H1 (cell line): ENCODE measurements around the gene NOP9. TPM values are rescaled to one million over a fixed set of nuclear protein-coding genes. Genes with fewer than 3 reads are reported as not detected.

Source experiments
- CTCF ChIA-PET: fragments of 300-600 bp; sonication (Branson Sonifier 250); formaldehyde crosslinking; loops from one replicate; lab custom pipeline; 2021; ENCODE audit not compliant: partially characterized antibody; lab: Charles Lee
- POLR2A ChIA-PET: fragments of 300-600 bp; sonication (Branson Sonifier 250); formaldehyde crosslinking; loops from one replicate; lab custom pipeline; 2021; ENCODE audit warnings: inconsistent platforms; ENCODE audit not compliant: partially characterized antibody; lab: Charles Lee
- DNase-seq, 2 experiments: peaks; one replicate each; pipeline versions ENCODE4 v3.0.0 to v3.0.0-alpha.2; 2010 to 2022; ENCODE audit warnings: low spot score in 2 of 2, low read depth in 1 of 2, mixed read lengths in 1 of 2
- FAIRE-seq: peaks from 2 replicates; lab custom pipeline; 2011; peaks lifted over from hg19 to GRCh38; lab: Jason Lieb, UNC
- H2AFZ ChIP-seq: 2 replicates; pipeline ENCODE4 v1.8.1; 2012; ENCODE audit warnings: low read length, inconsistent platforms
- H2AK5ac ChIP-seq: 2 replicates; pipeline ENCODE4 v1.6.1; 2013; ENCODE audit warnings: low read depth, low read length
- H2BK120ac ChIP-seq: replicated peaks from 2 replicates; pipeline ENCODE3; 2013; ENCODE audit warnings: low read depth, low read length, inconsistent platforms
- H2BK12ac ChIP-seq: 2 replicates; pipeline ENCODE4 v1.6.1; 2013; ENCODE audit warnings: low read depth, low read length
- H2BK15ac ChIP-seq: 2 replicates; pipeline ENCODE4 v1.6.1; 2013; ENCODE audit warnings: low read length
- H2BK20ac ChIP-seq: 2 replicates; pipeline ENCODE4 v1.6.1; 2013; ENCODE audit warnings: low read length
- H2BK5ac ChIP-seq: 2 replicates; pipeline ENCODE4 v1.6.1; 2013; ENCODE audit warnings: low read depth, low read length
- H3K14ac ChIP-seq: 2 replicates; pipeline ENCODE4 v1.6.1; 2013; ENCODE audit warnings: inconsistent platforms; ENCODE audit not compliant: insufficient read length
- H3K18ac ChIP-seq: 2 replicates; pipeline ENCODE4 v1.6.1; 2013; ENCODE audit warnings: low read length; ENCODE audit errors: extremely low read depth
- H3K23ac ChIP-seq: 2 replicates; pipeline ENCODE4 v1.6.1; 2013; ENCODE audit warnings: inconsistent platforms; ENCODE audit not compliant: insufficient read length
- H3K23me2 ChIP-seq: 2 replicates; pipeline ENCODE4 v1.6.1; 2013; ENCODE audit warnings: low read depth, low read length
- H3K27ac ChIP-seq: 2 replicates; pipeline ENCODE4 v1.6.1; 2011; ENCODE audit warnings: low read depth, low read length, inconsistent platforms
- H3K27me3 ChIP-seq, 4 experiments: replicated peaks in 1 of 4; 1 replicate in 1 of 4; 2 replicates in 3 of 4; pipeline versions ENCODE4 v1.6.1 to v1.8.1; 2011 to 2013; ENCODE audit warnings: low read length in 3 of 4, mild to moderate bottlenecking in 3 of 4, inconsistent platforms in 2 of 4, mixed read lengths in 2 of 4, moderate library complexity in 1 of 4; ENCODE audit not compliant: control insufficient read depth in 3 of 4, insufficient read depth in 3 of 4; ENCODE audit errors: extremely low read depth in 1 of 4
- H3K36me3 ChIP-seq, 4 experiments: 2 replicates each; pipeline versions ENCODE4 v1.6.1 to v1.8.1; 2011 to 2013; ENCODE audit warnings: mild to moderate bottlenecking in 4 of 4, low read length in 3 of 4, moderate library complexity in 2 of 4, control low read depth in 1 of 4, inconsistent platforms in 1 of 4; ENCODE audit not compliant: insufficient read depth in 4 of 4, control insufficient read depth in 2 of 4
- H3K4ac ChIP-seq: replicated peaks from 2 replicates; pipeline ENCODE3; 2013; ENCODE audit warnings: low read length, low read depth, mixed read lengths, inconsistent platforms; ENCODE audit not compliant: insufficient read length
- H3K4me1 ChIP-seq, 4 experiments: replicated peaks in 1 of 4; 1 replicate in 1 of 4; 2 replicates in 3 of 4; pipeline versions ENCODE4 v1.6.1 to v1.8.1; 2011 to 2013; ENCODE audit warnings: low read length in 3 of 4, inconsistent platforms in 2 of 4, mixed read lengths in 1 of 4; ENCODE audit not compliant: insufficient read depth in 4 of 4, control insufficient read depth in 3 of 4
- H3K4me2 ChIP-seq, 2 experiments: 2 replicates each; pipeline versions ENCODE4 v1.6.1 to v1.8.1; 2011 to 2013; ENCODE audit warnings: low read depth in 2 of 2, low read length in 2 of 2, control low read depth in 1 of 2, inconsistent platforms in 1 of 2, mild to moderate bottlenecking in 1 of 2; ENCODE audit not compliant: insufficient read depth in 1 of 2
- H3K4me3 ChIP-seq, 4 experiments: fragments of 200-600, 300-600 bp in 1 of 4; sonication (generic), shearing (Covaris generic), sonication (Bioruptor Twin) in 1 of 4; 2 replicates each; pipeline versions ENCODE4 v1.5.1 to v1.8.1; 2011 to 2016; ENCODE audit warnings: low read length in 4 of 4, low read depth in 3 of 4, control low read depth in 2 of 4, inconsistent platforms in 2 of 4, mild to moderate bottlenecking in 2 of 4, mixed read lengths in 1 of 4, moderate library complexity in 1 of 4; ENCODE audit not compliant: insufficient read depth in 2 of 4; ENCODE audit errors: extremely low read depth in 1 of 4
- H3K56ac ChIP-seq: replicated peaks from 2 replicates; pipeline ENCODE3; 2013; ENCODE audit warnings: low read depth, mild to moderate bottlenecking, mixed read lengths, low read length, inconsistent platforms; ENCODE audit not compliant: insufficient read length
- H3K79me1 ChIP-seq: 2 replicates; pipeline ENCODE4 v1.6.1; 2013; ENCODE audit warnings: low read depth, low read length, control low read depth
- H3K79me2 ChIP-seq, 2 experiments: 2 replicates each; pipeline versions ENCODE4 v1.6.1 to v1.8.1; 2012 to 2013; ENCODE audit warnings: low read length in 2 of 2, mild to moderate bottlenecking in 2 of 2, inconsistent platforms in 1 of 2; ENCODE audit not compliant: insufficient read depth in 2 of 2, control insufficient read depth in 1 of 2
- H3K9ac ChIP-seq, 4 experiments: replicated peaks in 1 of 4; 1 replicate in 1 of 4; 2 replicates in 3 of 4; pipeline versions ENCODE4 v1.6.1 to v1.8.1; 2011 to 2013; ENCODE audit warnings: low read depth in 3 of 4, low read length in 3 of 4, control low read depth in 2 of 4, mild to moderate bottlenecking in 2 of 4, moderate library complexity in 2 of 4, inconsistent platforms in 1 of 4; ENCODE audit errors: extremely low read depth in 1 of 4
- H3K9me3 ChIP-seq, 2 experiments: 2 replicates each; pipeline versions ENCODE4 v1.6.1 to v1.8.1; 2012 to 2013; ENCODE audit warnings: mild to moderate bottlenecking in 2 of 2, moderate library complexity in 2 of 2, control low read depth in 1 of 2, inconsistent platforms in 1 of 2, low read depth in 1 of 2, low read length in 1 of 2, mixed read lengths in 1 of 2; ENCODE audit not compliant: insufficient read depth in 2 of 2
- H4K20me1 ChIP-seq, 2 experiments: replicated peaks in 1 of 2; 2 replicates each; pipeline versions ENCODE3 to v1.8.1; 2011 to 2013; ENCODE audit warnings: inconsistent platforms in 2 of 2, low read length in 2 of 2, mild to moderate bottlenecking in 1 of 2; ENCODE audit not compliant: insufficient read depth in 2 of 2, control insufficient read depth in 1 of 2
- H4K5ac ChIP-seq: 2 replicates; pipeline ENCODE4 v1.6.1; 2013; ENCODE audit warnings: low read length, low read depth, mixed read lengths, inconsistent platforms; ENCODE audit not compliant: insufficient read length
- H4K8ac ChIP-seq: 2 replicates; pipeline ENCODE4 v1.8.0; 2013; ENCODE audit warnings: mild to moderate bottlenecking, moderate library complexity, low read length, inconsistent platforms; ENCODE audit not compliant: insufficient read depth; ENCODE audit errors: extremely low read depth
- H4K91ac ChIP-seq: replicated peaks from 2 replicates; pipeline ENCODE3; 2013; ENCODE audit warnings: low read length, mixed read lengths, inconsistent platforms; ENCODE audit not compliant: insufficient read length
- BACH1 ChIP-seq: IDR thresholded peaks from 2 replicates; pipeline ENCODE4 v1.6.1; 2012; ENCODE audit warnings: low read length, improper control_type of control experiment
- CBX5 ChIP-seq: fragments of 300-800, 300-1000 bp; sonication (generic); IDR thresholded peaks from 2 replicates; pipeline ENCODE4 v1.7.1; 2016; ENCODE audit warnings: antibody characterized with exemption, low read length, low read depth
- CTBP2 ChIP-seq: IDR thresholded peaks from 2 replicates; pipeline ENCODE4 v1.7.0; 2011; ENCODE audit warnings: borderline replicate concordance, mild to moderate bottlenecking, moderate library complexity, mixed read lengths, low read length; ENCODE audit not compliant: insufficient read depth, insufficient read length
- EZH2 ChIP-seq: fragments of 200-600 bp; sonication (generic); IDR thresholded peaks from 2 replicates; pipeline ENCODE4 v1.7.1; 2012; ENCODE audit warnings: low read depth, mild to moderate bottlenecking, moderate library complexity, low read length, inconsistent platforms; ENCODE audit not compliant: severe bottlenecking
- KDM1A ChIP-seq: fragments of 200-600, 300-600 bp; sonication (generic); IDR thresholded peaks from 2 replicates; pipeline ENCODE4 v1.7.1; 2016; ENCODE audit warnings: mild to moderate bottlenecking, low read length, borderline replicate concordance
- KDM4A ChIP-seq: IDR thresholded peaks from one replicate; pipeline ENCODE4 v1.7.1; 2012; ENCODE audit warnings: low read depth, mild to moderate bottlenecking, moderate library complexity, low read length, inconsistent platforms; ENCODE audit not compliant: severe bottlenecking
- NANOG ChIP-seq: IDR thresholded peaks from 2 replicates; pipeline ENCODE4 v1.6.1; 2011; ENCODE audit warnings: low read length, low read depth, mild to moderate bottlenecking, inconsistent platforms; ENCODE audit not compliant: insufficient read depth, poor library complexity, severe bottlenecking
- RAD21 ChIP-seq, 2 experiments: IDR thresholded peaks in 1 of 2; conservative IDR thresholded peaks in 1 of 2; 2 replicates each; pipeline ENCODE4 v1.6.1; 2011; ENCODE audit warnings: low read depth in 2 of 2, low read length in 2 of 2, improper control_type of control experiment in 1 of 2, inconsistent platforms in 1 of 2, mild to moderate bottlenecking in 1 of 2, moderate library complexity in 1 of 2
- SP2 ChIP-seq: IDR thresholded peaks from 2 replicates; pipeline ENCODE4 v1.6.1; 2012; ENCODE audit warnings: mild to moderate bottlenecking, low read length, inconsistent platforms
- SP4 ChIP-seq: IDR thresholded peaks from 2 replicates; pipeline ENCODE4 v1.6.1; 2012; ENCODE audit warnings: low read length, inconsistent platforms
- SRF ChIP-seq: IDR thresholded peaks from 2 replicates; pipeline ENCODE4 v1.6.1; 2011; ENCODE audit warnings: mild to moderate bottlenecking, low read depth, low read length, moderate library complexity
- SUZ12 ChIP-seq: fragments of 200-600 bp; sonication (generic); IDR thresholded peaks from 2 replicates; pipeline ENCODE4 v1.6.1; 2012; ENCODE audit warnings: mild to moderate bottlenecking, inconsistent platforms, low read length, moderate library complexity, mixed read lengths
- WGBS, 2 experiments: shearing (Covaris generic) in 1 of 2; methylation state at CpG; one replicate each; pipeline versions ENCODE4 v1.1.6 to v1.1.7; 2013 to 2015; ENCODE audit warnings: low lambda C conversion rate in 2 of 2, mixed read lengths in 2 of 2, inconsistent platforms in 1 of 2, low coverage in 1 of 2, missing lambda C conversion rate in 1 of 2; ENCODE audit not compliant: insufficient replicate concordance in 2 of 2, insufficient coverage in 1 of 2, insufficient read length in 1 of 2; ENCODE audit errors: extremely low coverage in 1 of 2, missing lambda C conversion rate in 1 of 2; 5-methylcytosine and 5-hydroxymethylcytosine counted together
- polyA plus RNA-seq, 7 experiments: library from polyadenylated mRNA; depleted of rRNA in 3 of 7; stranded (reverse) in 5 of 7; unstranded in 2 of 7; fragments of >200 nt in 5 of 7; fragments of 200-250 nt in 2 of 7; gene quantifications; 1 replicate in 5 of 7; 2 replicates in 1 of 7; 4 replicates in 1 of 7; pipeline versions ENCODE4 v1.2.1 to v1.2.3, GENCODE V29; 2011 to 2013; ENCODE audit warnings: missing spikeins in 2 of 7, mixed read lengths in 2 of 7
- total RNA-seq: library from RNA; stranded (reverse); fragmentation: NEBNext Ultra II Directional; extraction: Animal tissue kit (Norgen Biotek cat#: 25700); gene quantifications from 2 replicates; pipeline ENCODE4 v1.2.1, GENCODE V29; 2021
- TF ChIP-seq, protein P1 (sequence below): IDR thresholded peaks from 2 replicates; pipeline ENCODE4 v1.6.1; 2012; ENCODE audit warnings: inconsistent platforms

Gene NOP9
- total and polyA plus RNA-seq, 2 of the 8 experiments (the other 6 are each of a cell fraction or from before 2014, with no cell fraction given) = 17.8 to 34.8 TPM

DNA sequence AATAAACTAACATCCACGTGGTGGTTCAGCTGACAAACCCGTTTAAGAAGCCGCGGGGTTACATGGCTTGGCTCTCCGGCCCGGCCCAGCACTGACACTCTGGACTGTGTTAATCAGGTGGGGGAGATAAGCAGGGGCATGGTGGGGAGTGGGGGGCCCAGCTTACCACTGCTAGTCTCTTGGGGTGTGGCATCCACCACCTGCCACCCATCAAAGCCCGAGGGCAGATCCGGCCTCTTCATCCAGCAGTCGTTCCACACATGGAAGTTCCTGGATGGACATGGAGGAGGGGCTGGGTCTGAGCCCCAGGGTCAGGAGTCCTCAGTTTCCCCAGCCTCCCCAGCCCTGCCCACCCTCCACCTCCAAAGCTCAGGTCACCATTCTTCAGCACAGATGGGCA lies 41.5 kb upstream of the NOP9 start:
- CTCF ChIA-PET = interaction anchor here (1.2 to 3.6 kb wide), 5 partner anchors 13 to 50 kb away, joined by 3 to 14 read pairs (median 12); partner anchors contain the start of genes CIDEB, RABGGTA and TINF2

More for the DNA sequence above, 41.5 kb upstream of the NOP9 start:
- no peak overlapping the region for H2BK12ac ChIP-seq
- H2BK20ac ChIP-seq = no peak overlapping the region
- H3K9ac ChIP-seq = no peak overlapping the region
- H4K91ac ChIP-seq = no peak overlapping the region
- no peak for FAIRE-seq
- H3K4me2 ChIP-seq = no peak overlapping the region
- H3K4ac ChIP-seq = no peak overlapping the region
- no peaks in the 10 kb centered on the region for H3K9me3 ChIP-seq
- H3K56ac ChIP-seq = no peak overlapping the region
- no peaks in the 10 kb centered on the region; a peak in 1 of 7 replicates for H3K4me1 ChIP-seq
- no peak overlapping the region for H2AFZ ChIP-seq
- no peaks in the 10 kb centered on the region for H3K79me2 ChIP-seq
- no peaks in the 10 kb centered on the region for H3K36me3 ChIP-seq
- no peak overlapping the region for H3K23ac ChIP-seq
- no peak overlapping the region for H3K14ac ChIP-seq
- no peaks in the 10 kb centered on the region for H3K79me1 ChIP-seq
- no peaks in the 10 kb centered on the region; a peak in 1 of 7 replicates for H3K27me3 ChIP-seq
- no peaks in the 10 kb centered on the region for H3K23me2 ChIP-seq
- no peak overlapping the region for H2AK5ac ChIP-seq
- no peak overlapping the region for H3K4me3 ChIP-seq
- TF ChIP-seq KDM1A (no peak), BACH1 (no peak), SUZ12 (no peak), CBX5 (no peak), EZH2 (no peak), SP2 (no peak), NANOG (no peak), RAD21 (IDR thresholded peaks at IDR 0.05 in 1 of 2, conservative IDR thresholded peaks at IDR 0.05 in 1 of 2; ENCODE audit: low read depth in 2 of 2, low read length in 2 of 2) (no peak), KDM4A (no peak), SRF (no peak), CTBP2 (no peak), SP4 (no peak)
- TF ChIP-seq, protein P1, sequence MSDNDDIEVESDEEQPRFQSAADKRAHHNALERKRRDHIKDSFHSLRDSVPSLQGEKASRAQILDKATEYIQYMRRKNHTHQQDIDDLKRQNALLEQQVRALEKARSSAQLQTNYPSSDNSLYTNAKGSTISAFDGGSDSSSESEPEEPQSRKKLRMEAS = no peak
- no peak overlapping the region for H3K27ac ChIP-seq
- H4K8ac ChIP-seq = no peak overlapping the region; the same call in 1 of the 2 replicates
- H3K18ac ChIP-seq = no peak overlapping the region
- no peak overlapping the region for H4K5ac ChIP-seq
- H2BK5ac ChIP-seq = no peak overlapping the region
- WGBS, 2 experiments = 95% methylated on average over 6 of the region's 9 CpGs; no CpG with 5 or more reads in 1 of the 2 experiments
- no peak overlapping the region for H2BK15ac ChIP-seq
- H4K20me1 ChIP-seq = peaks cover 0 to 2% of the 10 kb centered on the region in 2 experiments
- no peak overlapping the region for H2BK120ac ChIP-seq
- POLR2A ChIA-PET = interaction anchor here (0.8 to 3.9 kb wide), 7 partner anchors 8 to 56 kb away, joined by 3 to 14 read pairs (median 4); partner anchors contain the start of gene RABGGTA
- no peak for DNase-seq
